Transverse colon (tissue), 3 donors: ENCODE data around the gene PHPT1.

Experiments used
- CTCF ChIP-seq, 5 experiments: fragments of 200-600 bp in 3 of 5; fragments of 450-650 bp in 2 of 5; sonication (generic) in 3 of 5; IDR thresholded peaks; 1 replicate in 2 of 5; 2 replicates in 3 of 5; pipeline ENCODE4 v1.5.1; 2016 to 2017; ENCODE audit warnings: antibody characterized with exemption in 5 of 5, inconsistent platforms in 3 of 5, mild to moderate bottlenecking in 2 of 5, moderate library complexity in 1 of 5
- POLR2A ChIP-seq: fragments of 450-650 bp; IDR thresholded peaks from one replicate; pipeline ENCODE4 v1.6.1; 2016; ENCODE audit warnings: antibody characterized with exemption, mild to moderate bottlenecking, moderate library complexity

GRCh38 chr9:136858844-136859757 is 9.9 kb downstream of the PHPT1 start:
- TF ChIP-seq CTCF (IDR thresholded peaks at IDR 0.05): no peak
- TF ChIP-seq POLR2A: peak; percentile 60
